ENCODE results near the gene CYRIA.

- TF ChIP-seq GATA2 (IDR thresholded peaks at IDR 0.05; ENCODE audit: low read depth, low read length): no peak
- TF ChIP-seq GATA3 (IDR thresholded peaks at IDR 0.05; ENCODE audit: low read depth, low read length): no peak
These were observed 14.7 kb upstream of the CYRIA start for GRCh38 chr2:16680304-16680703.

Measured in SH-SY5Y (cell line).